Natural killer cell (primary cell): ENCODE results near the gene CNKSR2. TPM values are rescaled to one million over a fixed set of nuclear protein-coding genes. Genes with fewer than 3 reads are reported as not detected.

ENCODE experiments used
- ATAC-seq, 3 donors: fragments of 150-1000 bp in 2 of 3; fragments of 200-7000 bp in 1 of 3; cut with Tn5 transposase; 1 replicate in 1 of 3; 2 replicates in 2 of 3; pipeline ENCODE4 v1.10.0; 2021; ENCODE audit warnings: mild to moderate bottlenecking in 2 of 3, moderate library complexity in 2 of 3
- DNase-seq, 2 donors: peaks; one replicate each; pipeline versions ENCODE4 v3.0.0 to v3.0.0-alpha.2; 2013 to 2021; ENCODE audit warnings: mixed read lengths in 1 of 2
- H3K27ac ChIP-seq: one replicate; pipeline ENCODE4 v1.5.1; 2013; ENCODE audit warnings: mild to moderate bottlenecking, low read length
- H3K27me3 ChIP-seq: one replicate; pipeline ENCODE4 v1.6.1; 2013; ENCODE audit warnings: low read length; ENCODE audit not compliant: control insufficient read depth, insufficient read depth
- H3K36me3 ChIP-seq: one replicate; pipeline ENCODE4 v1.6.1; 2013; ENCODE audit warnings: low read length; ENCODE audit not compliant: control insufficient read depth, insufficient read depth
- H3K4me1 ChIP-seq: one replicate; pipeline ENCODE4 v1.6.1; 2013; ENCODE audit warnings: low read length; ENCODE audit not compliant: control insufficient read depth, insufficient read depth
- H3K4me3 ChIP-seq: one replicate; pipeline ENCODE4 v1.5.1; 2013; ENCODE audit warnings: low read length
- H3K9me3 ChIP-seq: one replicate; pipeline ENCODE4 v1.6.1; 2013; ENCODE audit warnings: low read length; ENCODE audit not compliant: control insufficient read depth, insufficient read depth
- H3K27ac Mint-ChIP-seq, 2 donors: one replicate each; pipeline ENCODE4 v1.8.0; 2022; ENCODE audit warnings: mild to moderate bottlenecking in 2 of 2, mixed read lengths in 2 of 2, moderate library complexity in 1 of 2
- H3K27me3 Mint-ChIP-seq, 2 donors: one replicate each; pipeline ENCODE4 v1.8.0; 2022; ENCODE audit warnings: low read depth in 2 of 2, mixed read lengths in 2 of 2
- H3K36me3 Mint-ChIP-seq: one replicate; pipeline ENCODE4 v1.8.0; 2022; ENCODE audit warnings: mixed read lengths
- H3K4me1 Mint-ChIP-seq, 2 donors: one replicate each; pipeline ENCODE4 v1.8.0; 2022; ENCODE audit warnings: mixed read lengths in 2 of 2
- H3K4me3 Mint-ChIP-seq: one replicate; pipeline ENCODE4 v1.8.0; 2022; ENCODE audit warnings: mild to moderate bottlenecking, moderate library complexity, mixed read lengths
- H3K9me3 Mint-ChIP-seq, 2 donors: one replicate each; pipeline ENCODE4 v1.8.0; 2022; ENCODE audit warnings: mixed read lengths in 2 of 2
- CTCF ChIP-seq: fragments of 200-600 bp; IDR thresholded peaks from one replicate; pipeline ENCODE4 v1.8.0; 2022; ENCODE audit warnings: antibody characterized with exemption
- WGBS: methylation state at CpG from one replicate; pipeline ENCODE4 v1.1.7; 2013; ENCODE audit warnings: missing lambda C conversion rate; ENCODE audit not compliant: insufficient coverage; 5-methylcytosine and 5-hydroxymethylcytosine counted together
- intact Hi-C: fragments of 100-400 bp; cut with micrococcal nuclease; formaldehyde crosslinking; loops from one replicate; pipeline ENCODE4 v1.14.2; 2022
- total RNA-seq, 4 donors: library from RNA; stranded (reverse); fragments of 120-200 nt in 1 of 4; gene quantifications; one replicate each; pipeline versions ENCODE4 v1.2.3 to v1.2.4, GENCODE V29; 2013 to 2022

Gene CNKSR2
- total RNA-seq, 3 donors from 2014 or later (not counting 1 experiment from before 2014, with no cell fraction given) = 1.8 to 2.2 (median 1.8) TPM

GRCh38 chrX:21487832-21488231 lies 113.6 kb downstream of the CNKSR2 start:
- ATAC-seq (no peak), DNase-seq (no peak)
- no peaks in the 10 kb centered on the region for H3K9me3 Mint-ChIP-seq
- no peak overlapping the region for H3K4me3 Mint-ChIP-seq
- H3K27me3 ChIP-seq = no peaks in the 10 kb centered on the region
- TF ChIP-seq CTCF = no peak
- intact Hi-C loops = no loop called here
- H3K36me3 Mint-ChIP-seq = no peaks in the 10 kb centered on the region
- no peaks in the 10 kb centered on the region for H3K4me1 ChIP-seq
- no peak overlapping the region for H3K27ac ChIP-seq
- WGBS = 67% methylated on average over 1 of the region's 1 CpG
- no peaks in the 10 kb centered on the region for H3K27me3 Mint-ChIP-seq
- H3K4me3 ChIP-seq = no peak overlapping the region
- no peak overlapping the region for H3K27ac Mint-ChIP-seq
- H3K36me3 ChIP-seq = no peaks in the 10 kb centered on the region
- H3K4me1 Mint-ChIP-seq = no peaks in the 10 kb centered on the region
- H3K9me3 ChIP-seq = no peaks in the 10 kb centered on the region

- no peaks in the 10 kb centered on the region for H3K36me3 ChIP-seq
- H3K27me3 ChIP-seq = no peaks in the 10 kb centered on the region
- H3K27ac Mint-ChIP-seq = no peak overlapping the region
- 92% methylated on average over 2 of the region's 4 CpGs for WGBS
- peaks cover 0 to 6% of the 10 kb centered on the region in 2 donors for H3K27me3 Mint-ChIP-seq
- DNase-seq (no peak), ATAC-seq (no peak)
- no peaks in the 10 kb centered on the region for H3K9me3 Mint-ChIP-seq
- H3K4me1 ChIP-seq = no peaks in the 10 kb centered on the region
- no peak overlapping the region for H3K4me3 ChIP-seq
- H3K9me3 ChIP-seq = no peaks in the 10 kb centered on the region
- no peak overlapping the region for H3K27ac ChIP-seq
- intact Hi-C loops = no loop called here
- H3K4me3 Mint-ChIP-seq = no peak overlapping the region
- TF ChIP-seq CTCF = no peak
- H3K36me3 Mint-ChIP-seq = no peaks in the 10 kb centered on the region
- H3K4me1 Mint-ChIP-seq = no peaks in the 10 kb centered on the region
Measured at GRCh38 chrX:21490341-21490740, 116.1 kb downstream of the CNKSR2 start.

GRCh38 chrX:21493226-21493830 lies 119.1 kb downstream of the CNKSR2 start:
- ATAC-seq = no peak
- TF ChIP-seq CTCF = no peak
- 70% methylated on average over 1 of the region's 1 CpG for WGBS
- Mint-ChIP-seq H3K4me3 (no peak overlapping the region), H3K4me1 (no peaks in the 10 kb centered on the region), H3K9me3 (no peaks in the 10 kb centered on the region), H3K27ac (no peak overlapping the region), H3K36me3 (no peaks in the 10 kb centered on the region), H3K27me3 (peaks cover 0 to 6% of the 10 kb centered on the region in 2 donors)
- Histone ChIP-seq H3K4me3 (no peak overlapping the region), H3K36me3 (no peaks in the 10 kb centered on the region), H3K9me3 (no peaks in the 10 kb centered on the region), H3K27me3 (no peaks in the 10 kb centered on the region), H3K27ac (no peak overlapping the region), H3K4me1 (no peaks in the 10 kb centered on the region)
- DNase-seq = no peak
- intact Hi-C loops = no loop called here

- H3K27ac ChIP-seq = no peak overlapping the region
- no peaks in the 10 kb centered on the region for H3K4me1 Mint-ChIP-seq
- intact Hi-C loops = no loop called here
- no peak overlapping the region for H3K4me3 Mint-ChIP-seq
- H3K27ac Mint-ChIP-seq = no peak overlapping the region
- no peaks in the 10 kb centered on the region for H3K9me3 ChIP-seq
- H3K9me3 Mint-ChIP-seq = no peaks in the 10 kb centered on the region
- H3K27me3 ChIP-seq = no peaks in the 10 kb centered on the region
- no peaks in the 10 kb centered on the region for H3K36me3 Mint-ChIP-seq
- no peaks in the 10 kb centered on the region for H3K36me3 ChIP-seq
- H3K27me3 Mint-ChIP-seq = no peaks in the 10 kb centered on the region
- ATAC-seq (no peak), DNase-seq (no peak)
- no peaks in the 10 kb centered on the region for H3K4me1 ChIP-seq
- WGBS = 50% methylated on average over 2 of the region's 3 CpGs
- TF ChIP-seq CTCF = no peak
- no peak overlapping the region for H3K4me3 ChIP-seq
Measured at GRCh38 chrX:21503593-21503992, 129.4 kb downstream of the CNKSR2 start.
